HepG2 (cell line): ENCODE measurements around the gene FAM193A. TPM values are rescaled to one million over a fixed set of nuclear protein-coding genes. Genes with fewer than 3 reads are reported as not detected.

Source experiments
- ASH2L ChIP-seq: fragments of 300-600, 200-600 bp; sonication (generic); IDR thresholded peaks from 2 replicates; pipeline ENCODE4 v1.7.0; 2017; ENCODE audit warnings: low read depth, mild to moderate bottlenecking, moderate library complexity, mixed read lengths, low read length; ENCODE audit not compliant: insufficient read length
- BCL3 ChIP-seq: sonication (generic); formaldehyde crosslinking; IDR thresholded peaks from 2 replicates; pipeline ENCODE4 v1.5.1; 2020; ENCODE audit warnings: mild to moderate bottlenecking, missing genetic modification reagents, moderate library complexity
- GABPB1 ChIP-seq: IDR thresholded peaks from 2 replicates; pipeline ENCODE4 v1.6.1; 2016; ENCODE audit warnings: mild to moderate bottlenecking, missing genetic modification reagents, moderate library complexity, missing compliant biosample characterization
- IRF2 ChIP-seq: IDR thresholded peaks from 2 replicates; pipeline ENCODE4 v1.6.1; 2018; ENCODE audit warnings: missing genetic modification reagents, missing compliant biosample characterization
- KLF15 ChIP-seq: sonication (generic); formaldehyde crosslinking; IDR thresholded peaks from 2 replicates; pipeline ENCODE4 v1.8.1; 2023; ENCODE audit warnings: borderline replicate concordance, mild to moderate bottlenecking, inconsistent platforms, missing genetic modification reagents, mixed read lengths
- MAZ ChIP-seq, 2 experiments: sonication (generic) in 1 of 2; formaldehyde crosslinking in 1 of 2; IDR thresholded peaks; 2 replicates each; pipeline versions ENCODE4 v1.5.0 to v1.6.1; 2012 to 2020; ENCODE audit warnings: low read depth in 2 of 2, mild to moderate bottlenecking in 2 of 2, borderline replicate concordance in 1 of 2, improper control_type of control experiment in 1 of 2, low read length in 1 of 2, missing genetic modification reagents in 1 of 2, moderate library complexity in 1 of 2
- MXI1 ChIP-seq: IDR thresholded peaks from 3 replicates; pipeline ENCODE4 v1.6.1; 2012; ENCODE audit warnings: low read depth, low read length, inconsistent platforms, borderline replicate concordance
- NFYB ChIP-seq: sonication (generic); formaldehyde crosslinking; IDR thresholded peaks from 2 replicates; pipeline ENCODE4 v1.4.0; 2020; ENCODE audit warnings: missing genetic modification reagents
- NFYC ChIP-seq: IDR thresholded peaks from 2 replicates; pipeline ENCODE4 v1.6.1; 2016; ENCODE audit warnings: missing genetic modification reagents, missing compliant biosample characterization
- NONO ChIP-seq, 2 experiments: fragments of 450-650 bp in 1 of 2; sonication (generic) in 1 of 2; formaldehyde crosslinking in 1 of 2; IDR thresholded peaks in 1 of 2; conservative IDR thresholded peaks in 1 of 2; 2 replicates each; pipeline versions ENCODE4 v1.6.1 to v1.8.0; 2017 to 2022; ENCODE audit warnings: mild to moderate bottlenecking in 1 of 2, missing genetic modification reagents in 1 of 2, moderate library complexity in 1 of 2
- PAXIP1 ChIP-seq: sonication (generic); formaldehyde crosslinking; conservative IDR thresholded peaks from 2 replicates; pipeline ENCODE4 v1.4.0; 2020; ENCODE audit warnings: mild to moderate bottlenecking, missing genetic modification reagents, moderate library complexity
- PHF21A ChIP-seq: sonication (generic); formaldehyde crosslinking; IDR thresholded peaks from 2 replicates; pipeline ENCODE4 v1.5.0; 2020; ENCODE audit warnings: mild to moderate bottlenecking, missing genetic modification reagents
- POLR2A ChIP-seq, 2 experiments: IDR thresholded peaks; 2 replicates each; pipeline ENCODE4 v1.6.1; 2011; ENCODE audit warnings: low read depth in 2 of 2, low read length in 2 of 2, mild to moderate bottlenecking in 1 of 2, moderate library complexity in 1 of 2; ENCODE audit not compliant: insufficient read depth in 1 of 2
- RFXAP ChIP-seq: sonication (generic); formaldehyde crosslinking; IDR thresholded peaks from 2 replicates; pipeline ENCODE4 v1.4.0; 2020; ENCODE audit warnings: missing genetic modification reagents, borderline replicate concordance
- SALL1 ChIP-seq: sonication (generic); formaldehyde crosslinking; IDR thresholded peaks from 2 replicates; pipeline ENCODE4 v1.8.0; 2022; ENCODE audit warnings: mild to moderate bottlenecking, missing genetic modification reagents
- ZFY ChIP-seq: sonication (generic); formaldehyde crosslinking; IDR thresholded peaks from 2 replicates; pipeline ENCODE4 v1.4.0; 2020; ENCODE audit warnings: missing genetic modification reagents
- ZNF205 ChIP-seq: IDR thresholded peaks from 2 replicates; pipeline ENCODE4 v1.6.1; 2018; ENCODE audit warnings: missing biosample characterization, missing genetic modification reagents
- ZNF234 ChIP-seq: sonication (generic); formaldehyde crosslinking; conservative IDR thresholded peaks from 2 replicates; pipeline ENCODE4 v1.5.1; 2020; ENCODE audit warnings: mild to moderate bottlenecking, missing genetic modification reagents
- ZNF777 ChIP-seq: sonication (generic); formaldehyde crosslinking; IDR thresholded peaks from 2 replicates; pipeline ENCODE4 v1.4.0; 2020; ENCODE audit warnings: missing genetic modification reagents
- ZNF781 ChIP-seq: sonication (generic); formaldehyde crosslinking; IDR thresholded peaks from 2 replicates; pipeline ENCODE4 v1.5.1; 2020; ENCODE audit warnings: borderline replicate concordance, mild to moderate bottlenecking, missing genetic modification reagents; ENCODE audit errors: not compliant biosample characterization
- polyA plus RNA-seq, 8 experiments: library from polyadenylated mRNA; depleted of rRNA in 3 of 8; stranded (reverse) in 7 of 8; unstranded in 1 of 8; fragments of >200 nt; fragmentation: Illumina TruSeq in 4 of 8; extraction: Trizol in 4 of 8; gene quantifications; 2 replicates each; pipeline versions ENCODE4 v1.2.1 to v1.2.3, GENCODE V29; 2011 to 2016; ENCODE audit warnings: low read depth in 4 of 8, missing spikeins in 1 of 8, mixed read lengths in 1 of 8; ENCODE audit not compliant: insufficient read depth in 1 of 8
- total RNA-seq, 5 experiments: library from RNA; depleted of rRNA; stranded (reverse); fragments of >200 nt; fragmentation: Illumina TruSeq; extraction: Trizol; gene quantifications; 2 replicates each; pipeline ENCODE4 v1.2.3, GENCODE V29; 2016; ENCODE audit warnings: low read depth in 1 of 5
- TF ChIP-seq, protein P1 (sequence below): sonication (generic); formaldehyde crosslinking; IDR thresholded peaks from 2 replicates; pipeline ENCODE4 v1.4.0; 2020; ENCODE audit warnings: missing genetic modification reagents, borderline replicate concordance
- TF ChIP-seq, protein P2 (sequence below): sonication (generic); formaldehyde crosslinking; IDR thresholded peaks from 2 replicates; pipeline ENCODE4 v1.5.0; 2020; ENCODE audit warnings: missing genetic modification reagents

FAM193A gene
- total and polyA plus RNA-seq, 2 of the 13 experiments (the other 11 are each of a cell fraction or from before 2014, with no cell fraction given) = 5.7 to 8.7 TPM

DNA sequence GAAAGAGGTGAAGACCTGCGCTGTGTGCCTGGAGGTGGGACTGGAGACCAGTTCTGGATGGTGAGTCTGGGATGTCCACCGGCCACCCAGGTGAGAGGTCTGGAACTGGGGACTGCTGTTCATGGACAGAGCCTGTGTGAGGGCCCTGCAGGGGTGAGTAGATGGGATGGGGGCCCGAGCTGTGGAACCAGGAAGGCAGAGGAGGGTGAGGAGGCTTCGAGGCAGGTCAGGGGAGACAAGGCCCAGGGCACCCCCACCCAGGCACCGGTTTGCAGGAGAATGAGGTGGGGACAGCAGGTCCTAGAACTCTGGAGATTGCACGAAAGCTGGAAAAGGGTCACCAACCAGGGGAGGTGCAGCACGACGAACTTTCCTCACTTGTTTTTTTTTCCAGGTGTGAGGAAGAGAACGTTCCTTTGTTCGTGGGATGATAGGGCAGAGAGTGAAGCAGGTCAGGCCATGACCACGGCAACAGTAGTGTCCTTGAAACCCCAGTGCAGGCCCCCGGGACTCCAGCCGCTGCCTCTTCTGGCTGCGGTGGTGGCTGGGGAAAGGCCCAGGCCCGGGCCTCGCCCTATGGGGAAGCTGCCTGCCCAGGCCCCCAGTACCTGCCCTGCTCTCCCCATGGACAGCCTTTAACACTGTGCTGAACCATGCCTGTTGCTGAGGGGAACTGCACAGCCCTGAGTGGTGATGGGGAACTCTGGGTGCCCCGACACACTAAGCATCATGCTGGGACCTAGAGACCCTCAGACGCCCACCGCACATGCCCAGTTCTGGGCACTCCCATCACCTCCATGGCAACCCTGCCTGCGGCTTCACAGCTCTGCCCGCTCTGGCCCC, 196.8 kb downstream of the FAM193A start (continued):
- TF ChIP-seq PAXIP1 (CRISPR knock-in tag) (peak; percentile 70), RFXAP (CRISPR knock-in tag) (peak; percentile 82), KLF15 (CRISPR knock-in tag) (no peak), MAZ (IDR thresholded peaks at IDR 0.05; ENCODE audit: borderline replicate concordance, low read depth, low read length) (no peak), MAZ (CRISPR knock-in tag; IDR thresholded peaks at IDR 0.05; ENCODE audit: low read depth) (peak; percentile 60; the same call in 1 of the 2 replicates), IRF2 (no peak), NFYC (0 out of 2 replicates have a peak, but pooled peaks have one; percentile 7), BCL3 (CRISPR knock-in tag) (0 out of 2 replicates have a peak, but pooled peaks have one; percentile 34), ZFY (CRISPR knock-in tag) (peak; percentile 80), PHF21A (CRISPR knock-in tag) (peak; percentile 73), MXI1 (no peak), ZNF777 (no peak), ASH2L (no peak), POLR2A (IDR thresholded peaks at IDR 0.05; ENCODE audit: insufficient read depth in 1 of 2, low read depth in 2 of 2, low read length in 2 of 2) (peak in 1 of 2 experiments; percentile 14; a peak in 1 of 4 replicates), ZNF234 (CRISPR knock-in tag) (no peak), GABPB1 (CRISPR knock-in tag) (peak; percentile 37; the same call in 1 of the 2 replicates), SALL1 (CRISPR knock-in tag) (peak; percentile 36; the same call in 1 of the 2 replicates), NONO (IDR thresholded peaks at IDR 0.05) (no peak), NONO (CRISPR knock-in tag; conservative IDR thresholded peaks at IDR 0.05) (peak; percentile 48; the same call in 1 of the 2 replicates), NFYB (CRISPR knock-in tag) (no peak), ZNF205 (CRISPR knock-in tag) (no peak), ZNF781 (CRISPR knock-in tag) (peak; percentile 29)
- TF ChIP-seq, protein P1, sequence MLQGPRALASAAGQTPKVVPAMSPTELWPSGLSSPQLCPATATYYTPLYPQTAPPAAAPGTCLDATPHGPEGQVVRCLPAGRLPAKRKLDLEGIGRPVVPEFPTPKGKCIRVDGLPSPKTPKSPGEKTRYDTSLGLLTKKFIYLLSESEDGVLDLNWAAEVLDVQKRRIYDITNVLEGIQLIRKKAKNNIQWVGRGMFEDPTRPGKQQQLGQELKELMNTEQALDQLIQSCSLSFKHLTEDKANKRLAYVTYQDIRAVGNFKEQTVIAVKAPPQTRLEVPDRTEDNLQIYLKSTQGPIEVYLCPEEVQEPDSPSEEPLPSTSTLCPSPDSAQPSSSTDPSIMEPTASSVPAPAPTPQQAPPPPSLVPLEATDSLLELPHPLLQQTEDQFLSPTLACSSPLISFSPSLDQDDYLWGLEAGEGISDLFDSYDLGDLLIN (CRISPR knock-in tag) = no peak
- TF ChIP-seq, protein P2, sequence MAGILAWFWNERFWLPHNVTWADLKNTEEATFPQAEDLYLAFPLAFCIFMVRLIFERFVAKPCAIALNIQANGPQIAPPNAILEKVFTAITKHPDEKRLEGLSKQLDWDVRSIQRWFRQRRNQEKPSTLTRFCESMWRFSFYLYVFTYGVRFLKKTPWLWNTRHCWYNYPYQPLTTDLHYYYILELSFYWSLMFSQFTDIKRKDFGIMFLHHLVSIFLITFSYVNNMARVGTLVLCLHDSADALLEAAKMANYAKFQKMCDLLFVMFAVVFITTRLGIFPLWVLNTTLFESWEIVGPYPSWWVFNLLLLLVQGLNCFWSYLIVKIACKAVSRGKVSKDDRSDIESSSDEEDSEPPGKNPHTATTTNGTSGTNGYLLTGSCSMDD (CRISPR knock-in tag) = no peak
